Measurements from ENCODE around the gene MPDZ.
A peak's percentile ranks its signal among the peaks of the same experiment; 100 is the strongest.

The MPDZ gene

DNA sequence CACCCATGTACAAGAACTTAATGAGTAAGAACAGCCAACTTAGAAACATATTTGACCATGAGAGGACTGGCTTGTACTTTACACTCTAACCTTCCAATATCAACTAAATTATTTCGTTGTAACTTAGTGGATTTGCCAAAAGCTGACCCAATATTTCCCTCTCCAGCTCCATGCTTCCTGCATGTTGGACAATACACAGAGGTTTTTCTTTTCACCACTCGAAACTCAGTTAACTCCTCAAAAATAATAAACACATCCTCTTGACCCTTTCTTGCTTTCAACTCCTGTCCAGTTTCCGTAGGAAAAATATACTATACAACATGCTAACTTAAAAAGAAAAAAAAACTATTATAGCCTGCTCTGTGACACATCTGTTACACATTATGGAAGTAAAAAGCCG, 188.9 kb downstream of the MPDZ start:
- TF ChIP-seq, protein P1, sequence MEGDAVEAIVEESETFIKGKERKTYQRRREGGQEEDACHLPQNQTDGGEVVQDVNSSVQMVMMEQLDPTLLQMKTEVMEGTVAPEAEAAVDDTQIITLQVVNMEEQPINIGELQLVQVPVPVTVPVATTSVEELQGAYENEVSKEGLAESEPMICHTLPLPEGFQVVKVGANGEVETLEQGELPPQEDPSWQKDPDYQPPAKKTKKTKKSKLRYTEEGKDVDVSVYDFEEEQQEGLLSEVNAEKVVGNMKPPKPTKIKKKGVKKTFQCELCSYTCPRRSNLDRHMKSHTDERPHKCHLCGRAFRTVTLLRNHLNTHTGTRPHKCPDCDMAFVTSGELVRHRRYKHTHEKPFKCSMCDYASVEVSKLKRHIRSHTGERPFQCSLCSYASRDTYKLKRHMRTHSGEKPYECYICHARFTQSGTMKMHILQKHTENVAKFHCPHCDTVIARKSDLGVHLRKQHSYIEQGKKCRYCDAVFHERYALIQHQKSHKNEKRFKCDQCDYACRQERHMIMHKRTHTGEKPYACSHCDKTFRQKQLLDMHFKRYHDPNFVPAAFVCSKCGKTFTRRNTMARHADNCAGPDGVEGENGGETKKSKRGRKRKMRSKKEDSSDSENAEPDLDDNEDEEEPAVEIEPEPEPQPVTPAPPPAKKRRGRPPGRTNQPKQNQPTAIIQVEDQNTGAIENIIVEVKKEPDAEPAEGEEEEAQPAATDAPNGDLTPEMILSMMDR (conservative IDR thresholded peaks at IDR 0.05; ENCODE audit: control insufficient read depth, insufficient read depth, low read depth, low read length): no peak
- no peak overlapping the region for H3K4me3 ChIP-seq (ENCODE audit: control insufficient read depth, low read depth, low read length)
- no peak for DNase-seq (ENCODE audit: low read depth)

GRCh38 chr9:13089666-13090065, 189.8 kb downstream of the MPDZ start:
- no peak overlapping the region for H3K4me3 ChIP-seq (ENCODE audit: control insufficient read depth, low read depth, low read length)
- TF ChIP-seq, protein P1 (conservative IDR thresholded peaks at IDR 0.05; ENCODE audit: control insufficient read depth, insufficient read depth, low read depth, low read length): no peak
- DNase-seq (ENCODE audit: low read depth): no peak

DNA sequence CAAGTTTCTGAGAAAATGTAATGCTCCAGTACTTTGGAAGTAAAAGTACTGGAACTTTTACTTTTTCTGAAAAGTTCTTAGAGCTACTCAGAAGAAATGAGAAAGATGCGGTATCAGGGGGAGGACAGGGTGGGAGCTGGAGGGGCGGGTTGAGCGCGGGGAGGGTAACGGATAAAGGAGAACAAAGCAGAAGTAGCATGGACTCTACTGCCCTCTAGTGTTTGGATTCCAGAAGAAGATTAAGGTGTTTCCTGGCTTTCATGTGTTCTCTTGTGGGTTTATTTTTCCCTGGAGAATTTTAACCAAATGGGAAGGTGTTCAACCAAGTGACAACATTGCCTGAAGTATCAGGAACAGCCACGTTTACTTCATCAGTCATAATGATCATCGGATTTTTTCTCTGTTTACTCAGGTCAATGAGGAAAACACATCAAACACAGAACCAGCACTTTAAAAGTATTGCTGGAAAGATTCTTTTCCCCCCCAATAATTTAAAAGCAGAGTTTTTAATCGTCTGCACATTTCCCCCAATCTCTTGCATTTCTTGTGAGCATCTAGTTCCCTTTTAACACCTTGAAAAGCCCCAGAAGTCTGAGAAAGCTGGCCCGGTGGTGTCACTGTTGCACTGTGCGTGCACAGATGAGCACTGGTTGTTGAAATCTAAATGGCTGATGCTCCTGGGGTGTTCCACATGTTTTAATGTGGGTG, 190.6 kb downstream of the MPDZ start:
- DNase-seq (ENCODE audit: low read depth): peak; percentile 73
- peak overlapping the region; percentile 20 for H3K4me3 ChIP-seq (ENCODE audit: control insufficient read depth, low read depth, low read length)

DNA sequence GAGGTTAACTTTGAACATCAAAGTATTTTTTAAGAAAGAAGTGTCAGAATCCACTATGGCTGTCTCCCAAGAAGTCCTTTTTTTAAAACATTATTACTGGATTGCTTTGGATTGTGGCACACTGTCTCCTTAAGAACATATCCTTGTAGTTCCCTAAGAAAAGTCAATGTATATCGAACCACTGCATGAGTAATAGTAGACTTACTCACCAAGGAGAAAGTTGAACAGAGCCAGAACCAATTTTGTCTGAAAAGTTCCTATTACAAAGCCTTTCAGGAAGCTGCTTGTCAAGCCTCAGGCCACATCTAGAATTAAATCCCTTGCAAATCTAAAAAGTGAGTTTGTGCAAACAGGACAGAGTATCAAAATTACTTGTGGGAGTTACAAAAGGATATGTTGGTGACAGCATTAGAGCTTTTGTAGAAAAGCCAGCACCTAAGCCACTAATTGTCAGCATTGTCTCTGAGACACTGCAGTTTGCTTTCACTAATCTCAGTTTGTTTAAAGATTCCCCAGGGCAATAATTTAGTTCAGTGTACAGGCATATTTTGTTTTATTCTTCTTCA, 195.4 kb downstream of the MPDZ start:
- peak; percentile 74 for DNase-seq (ENCODE audit: low read depth)
- H3K4me3 ChIP-seq (ENCODE audit: control insufficient read depth, low read depth, low read length): no peak overlapping the region
- TF ChIP-seq, protein P1 (conservative IDR thresholded peaks at IDR 0.05; ENCODE audit: control insufficient read depth, insufficient read depth, low read depth, low read length): no peak

More for the DNA sequence above, 190.6 kb downstream of the MPDZ start:
- TF ChIP-seq, protein P1 (conservative IDR thresholded peaks at IDR 0.05; ENCODE audit: control insufficient read depth, insufficient read depth, low read depth, low read length): peak; percentile 68

GRCh38 chr9:13083366-13083765, 196.1 kb downstream of the MPDZ start:
- TF ChIP-seq, protein P1 (conservative IDR thresholded peaks at IDR 0.05; ENCODE audit: control insufficient read depth, insufficient read depth, low read depth, low read length): no peak
- no peak overlapping the region for H3K4me3 ChIP-seq (ENCODE audit: control insufficient read depth, low read depth, low read length)
- no peak for DNase-seq (ENCODE audit: low read depth)

GRCh38 chr9:13082796-13083195, 196.7 kb downstream of the MPDZ start:
- H3K4me3 ChIP-seq (ENCODE audit: control insufficient read depth, low read depth, low read length): no peak overlapping the region
- TF ChIP-seq, protein P1 (conservative IDR thresholded peaks at IDR 0.05; ENCODE audit: control insufficient read depth, insufficient read depth, low read depth, low read length): no peak
- no peak for DNase-seq (ENCODE audit: low read depth)
